Type B pancreatic cell (in vitro differentiated cells): ENCODE measurements around the gene PRELID2. TPM values are rescaled to one million over a fixed set of nuclear protein-coding genes. Genes with fewer than 3 reads are reported as not detected.
"Not testable (repeated sequence)": the region's sequence is repeated elsewhere in the genome, so short reads cannot be mapped to it uniquely, and the experiment has no call there.

Source experiments
- DNase-seq: peaks from one replicate; pipeline ENCODE4 v3.0.0; 2021; ENCODE audit warnings: mixed read lengths; ENCODE audit not compliant: unreplicated experiment; ENCODE audit errors: extremely low spot score
- H3K27ac Mint-ChIP-seq: 2 replicates; pipeline ENCODE4 v1.8.0; 2021; ENCODE audit warnings: mild to moderate bottlenecking, mixed read lengths
- H3K27me3 Mint-ChIP-seq: 2 replicates; pipeline ENCODE4 v1.8.0; 2021; ENCODE audit warnings: mixed read lengths
- H3K36me3 Mint-ChIP-seq: 2 replicates; pipeline ENCODE4 v1.8.0; 2021; ENCODE audit warnings: mixed read lengths
- H3K4me1 Mint-ChIP-seq: one replicate; pipeline ENCODE4 v1.8.0; 2021; ENCODE audit warnings: mixed read lengths; ENCODE audit not compliant: unreplicated experiment
- H3K4me3 Mint-ChIP-seq: 2 replicates; pipeline ENCODE4 v1.8.0; 2021; ENCODE audit warnings: mild to moderate bottlenecking, mixed read lengths
- H3K9me3 Mint-ChIP-seq: 2 replicates; pipeline ENCODE4 v1.8.0; 2021; ENCODE audit warnings: mixed read lengths
- total RNA-seq: library from RNA; stranded (reverse); gene quantifications from 2 replicates; pipeline ENCODE4 v1.2.1, GENCODE V29; 2021; ENCODE audit warnings: low replicate concordance
- TF ChIP-seq, protein P1 (sequence below): fragments of 200-600 bp; sonication (generic); conservative IDR thresholded peaks from 2 replicates; pipeline ENCODE4 v1.5.0; 2021; ENCODE audit warnings: antibody characterized with exemption, mild to moderate bottlenecking

PRELID2 gene
- total RNA-seq, 1 donor from 2014 or later = 19.6 TPM

DNA sequence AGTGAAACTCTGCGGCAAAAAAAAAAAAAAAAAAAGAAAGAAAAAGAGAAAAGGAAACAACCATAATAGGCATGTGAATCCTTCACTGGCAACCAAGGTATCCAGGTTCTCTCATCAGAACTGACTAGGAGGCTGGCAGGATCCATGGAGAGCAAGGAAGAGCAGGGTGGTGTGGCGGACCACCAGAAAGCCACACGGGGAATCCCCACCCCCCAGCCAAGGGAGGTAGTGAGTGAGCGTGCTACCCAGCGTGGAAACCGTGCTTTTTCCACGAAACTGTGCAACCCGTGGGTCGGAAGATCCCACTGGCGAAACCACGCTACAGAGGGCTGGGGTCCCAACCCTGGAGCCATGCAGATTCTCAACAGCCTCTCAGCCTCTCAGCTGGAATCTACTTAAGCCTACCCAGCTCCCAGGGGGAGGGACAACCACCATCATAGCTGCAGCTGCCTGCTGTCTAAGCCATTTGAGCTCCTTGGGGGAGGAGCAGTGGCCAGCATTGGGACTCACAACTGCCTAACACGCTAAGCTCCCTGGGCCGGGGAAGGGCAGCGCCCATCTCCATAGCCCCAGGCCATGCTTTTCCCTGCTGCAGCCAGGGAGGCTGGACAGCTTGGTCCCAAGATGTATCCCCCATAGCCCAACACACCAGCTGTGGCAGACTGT lies 91.6 kb downstream of the PRELID2 start:
- TF ChIP-seq, protein P1, sequence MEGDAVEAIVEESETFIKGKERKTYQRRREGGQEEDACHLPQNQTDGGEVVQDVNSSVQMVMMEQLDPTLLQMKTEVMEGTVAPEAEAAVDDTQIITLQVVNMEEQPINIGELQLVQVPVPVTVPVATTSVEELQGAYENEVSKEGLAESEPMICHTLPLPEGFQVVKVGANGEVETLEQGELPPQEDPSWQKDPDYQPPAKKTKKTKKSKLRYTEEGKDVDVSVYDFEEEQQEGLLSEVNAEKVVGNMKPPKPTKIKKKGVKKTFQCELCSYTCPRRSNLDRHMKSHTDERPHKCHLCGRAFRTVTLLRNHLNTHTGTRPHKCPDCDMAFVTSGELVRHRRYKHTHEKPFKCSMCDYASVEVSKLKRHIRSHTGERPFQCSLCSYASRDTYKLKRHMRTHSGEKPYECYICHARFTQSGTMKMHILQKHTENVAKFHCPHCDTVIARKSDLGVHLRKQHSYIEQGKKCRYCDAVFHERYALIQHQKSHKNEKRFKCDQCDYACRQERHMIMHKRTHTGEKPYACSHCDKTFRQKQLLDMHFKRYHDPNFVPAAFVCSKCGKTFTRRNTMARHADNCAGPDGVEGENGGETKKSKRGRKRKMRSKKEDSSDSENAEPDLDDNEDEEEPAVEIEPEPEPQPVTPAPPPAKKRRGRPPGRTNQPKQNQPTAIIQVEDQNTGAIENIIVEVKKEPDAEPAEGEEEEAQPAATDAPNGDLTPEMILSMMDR = no peak
- no peak overlapping the region for H3K4me3 Mint-ChIP-seq

DNA sequence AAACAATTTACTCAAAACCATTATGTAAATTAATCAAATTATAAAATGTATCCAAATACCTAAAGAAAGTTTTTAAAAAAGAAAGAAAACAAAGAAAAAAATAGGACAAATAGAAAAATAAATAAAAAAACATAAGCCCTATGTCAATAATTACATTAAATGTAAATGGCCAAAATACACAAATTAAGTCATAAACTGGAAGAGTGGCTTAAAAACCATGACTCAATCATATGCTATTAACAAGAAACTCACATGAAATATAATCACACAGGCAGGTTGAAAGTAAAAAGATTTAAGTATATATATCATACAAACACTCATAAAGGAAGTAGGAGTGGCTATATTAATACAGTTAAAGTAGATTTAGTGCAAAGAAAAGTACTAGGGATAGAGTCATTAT lies 95.3 kb downstream of the PRELID2 start:
- TF ChIP-seq, protein P1 = no peak
- Mint-ChIP-seq H3K27ac (no peak overlapping the region), H3K4me1 (no peaks in the 10 kb centered on the region), H3K4me3 (no peak overlapping the region), H3K27me3 (no peaks in the 10 kb centered on the region), H3K9me3 (peaks cover 10% of the 10 kb centered on the region), H3K36me3 (peaks cover 5% of the 10 kb centered on the region)
- no peak for DNase-seq

More for the DNA sequence above, 91.6 kb downstream of the PRELID2 start:
- Mint-ChIP-seq H3K4me1 (no peaks in the 10 kb centered on the region), H3K36me3 (peaks cover 3% of the 10 kb centered on the region), H3K9me3 (peaks cover 16% of the 10 kb centered on the region), H3K27ac (no peak overlapping the region), H3K27me3 (no peaks in the 10 kb centered on the region)
- DNase-seq = no peak

DNA sequence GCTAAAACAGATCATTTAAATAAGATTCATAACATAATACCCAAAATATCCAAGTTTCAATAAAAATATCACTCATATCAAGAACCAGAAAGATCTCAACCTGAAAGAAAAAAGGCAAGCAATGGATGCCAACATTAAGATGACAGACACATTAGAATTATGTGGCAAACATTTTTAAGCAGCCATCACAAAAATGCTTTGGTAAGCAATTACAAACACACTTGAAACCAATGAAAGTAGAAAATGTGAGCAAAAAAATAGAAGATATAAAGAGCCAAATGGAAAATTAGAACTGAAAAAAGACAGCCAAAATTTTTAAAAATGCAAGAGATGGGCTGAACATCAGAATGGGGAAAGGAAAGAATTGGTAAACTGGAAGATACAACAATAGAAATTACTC lies 96.9 kb downstream of the PRELID2 start:
- Mint-ChIP-seq H3K27ac (no peak overlapping the region), H3K9me3 (peaks cover 10% of the 10 kb centered on the region), H3K4me3 (no peak overlapping the region), H3K4me1 (no peaks in the 10 kb centered on the region), H3K27me3 (no peaks in the 10 kb centered on the region), H3K36me3 (peaks cover 11% of the 10 kb centered on the region)
- DNase-seq = no peak
- TF ChIP-seq, protein P1 = no peak

DNA sequence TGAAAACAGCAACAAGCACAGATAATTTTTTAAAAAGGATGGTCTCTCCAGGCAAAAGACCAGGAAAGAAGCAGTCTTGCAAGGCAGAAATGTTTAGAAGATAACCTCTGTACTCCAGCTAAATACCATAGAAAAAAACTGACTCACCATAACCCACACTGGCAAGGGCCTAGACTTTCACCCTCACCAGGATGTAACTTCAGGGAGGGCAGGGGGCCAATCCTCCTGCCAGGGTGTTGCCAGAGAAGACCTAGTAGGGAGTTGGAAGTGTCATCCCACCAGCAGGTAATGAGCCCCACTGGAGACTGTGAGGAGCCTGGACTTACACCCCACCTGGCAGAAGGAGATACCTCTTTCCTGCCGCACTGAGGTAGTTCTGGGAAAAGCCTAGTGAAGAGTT lies 97.6 kb downstream of the PRELID2 start:
- H3K27ac Mint-ChIP-seq = no peak overlapping the region
- H3K9me3 Mint-ChIP-seq = peaks cover 8% of the 10 kb centered on the region
- H3K4me1 Mint-ChIP-seq = no peaks in the 10 kb centered on the region
- TF ChIP-seq, protein P1 = no peak
- H3K4me3 Mint-ChIP-seq = no peak overlapping the region
- H3K36me3 Mint-ChIP-seq = peaks cover 12% of the 10 kb centered on the region
- no peaks in the 10 kb centered on the region for H3K27me3 Mint-ChIP-seq
- no peak for DNase-seq

DNA sequence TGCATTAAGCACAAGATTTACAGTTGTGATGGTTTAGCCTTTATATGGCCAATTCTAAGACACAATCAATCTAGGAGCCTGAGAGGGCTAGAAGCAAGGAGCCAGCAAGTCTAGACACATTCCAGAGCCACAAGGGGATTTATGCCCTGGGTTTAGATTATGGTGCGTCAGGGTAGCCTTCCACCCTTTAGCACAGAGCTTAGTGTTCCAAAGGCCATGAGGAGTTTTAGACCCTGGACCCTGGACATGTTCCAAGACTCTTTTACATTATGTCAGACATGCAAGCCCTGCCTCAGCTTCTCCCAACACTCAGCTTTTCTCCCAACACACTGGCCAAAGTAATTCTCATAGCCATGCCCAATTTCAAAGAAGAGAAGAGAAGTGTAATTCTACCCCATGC lies 105.2 kb downstream of the PRELID2 start:
- Mint-ChIP-seq H3K9me3 (peaks cover 24% of the 10 kb centered on the region), H3K36me3 (peaks cover 39% of the 10 kb centered on the region)
- H3K27ac Mint-ChIP-seq, H3K27me3 Mint-ChIP-seq, DNase-seq, H3K4me1 Mint-ChIP-seq, H3K4me3 Mint-ChIP-seq: not testable (repeated sequence)

DNA sequence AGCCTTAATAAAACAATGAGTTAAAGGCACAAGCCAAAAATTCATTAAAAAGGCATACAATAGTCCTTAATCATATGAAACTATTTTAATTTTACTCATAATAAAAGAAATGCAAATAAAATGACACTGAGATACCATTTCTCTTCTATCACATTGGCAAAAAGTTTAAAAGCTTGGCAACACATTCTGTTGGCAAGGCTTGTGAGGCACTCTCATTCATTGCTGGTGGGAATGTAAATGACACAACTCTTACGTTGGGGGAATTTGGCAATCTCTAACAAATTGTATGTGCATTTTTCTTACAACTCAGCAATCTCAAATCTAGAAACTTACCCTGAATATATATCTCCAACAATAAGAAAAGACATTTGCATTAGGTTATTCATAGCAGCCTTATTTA lies 111.6 kb downstream of the PRELID2 start:
- Mint-ChIP-seq H3K27ac (no peak overlapping the region), H3K9me3 (peaks cover 19% of the 10 kb centered on the region)
- TF ChIP-seq, protein P1 = no peak

More for the DNA sequence above, 111.6 kb downstream of the PRELID2 start:
- peaks cover 12% of the 10 kb centered on the region for H3K36me3 Mint-ChIP-seq
- H3K27me3 Mint-ChIP-seq = no peaks in the 10 kb centered on the region
- no peaks in the 10 kb centered on the region for H3K4me1 Mint-ChIP-seq
- DNase-seq = no peak
- no peak overlapping the region for H3K4me3 Mint-ChIP-seq
